ENCODE data around the gene FAM9A.

Gene FAM9A

GRCh38 chrX:8801041-8801599 lies at the start of gene FAM9A:
Gene FAM9A, minus strand, starts transcription at chrX:8801383. Its CDS starts 1,212 bp downstream, at chrX:8800171.
- DNase-seq (ENCODE audit: low spot score), result no peak

GRCh38 chrX:8850478-8850877 lies 49.3 kb upstream of the FAM9A start:
- DNase-seq (ENCODE audit: low spot score), result no peak

GRCh38 chrX:8849945-8850344 lies 48.8 kb upstream of the FAM9A start:
- no peak for DNase-seq (ENCODE audit: low spot score)

DNA sequence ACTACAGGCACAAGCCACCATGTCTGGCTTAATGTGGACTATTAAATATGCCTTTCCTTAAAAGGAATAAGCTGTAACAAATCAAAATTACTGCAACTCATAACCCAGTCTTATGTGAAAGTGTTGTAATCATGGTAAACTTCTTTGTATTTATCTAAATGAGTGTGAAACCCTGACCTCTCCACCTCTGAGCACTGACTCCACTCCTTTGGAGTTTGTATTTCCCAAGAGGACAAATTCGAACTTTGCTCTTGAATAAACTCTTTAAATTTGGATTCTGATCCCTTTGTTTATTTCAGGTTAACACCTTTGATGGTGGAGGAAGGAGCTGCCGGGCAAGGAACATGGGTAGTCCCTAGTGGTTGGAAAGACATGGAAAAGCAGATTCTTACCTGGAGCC lies 48.3 kb upstream of the FAM9A start:
- DNase-seq (ENCODE audit: low spot score), result no peak

- DNase-seq (ENCODE audit: low spot score), result no peak
These were observed 47.7 kb upstream of the FAM9A start for GRCh38 chrX:8848911-8849310.

DNA sequence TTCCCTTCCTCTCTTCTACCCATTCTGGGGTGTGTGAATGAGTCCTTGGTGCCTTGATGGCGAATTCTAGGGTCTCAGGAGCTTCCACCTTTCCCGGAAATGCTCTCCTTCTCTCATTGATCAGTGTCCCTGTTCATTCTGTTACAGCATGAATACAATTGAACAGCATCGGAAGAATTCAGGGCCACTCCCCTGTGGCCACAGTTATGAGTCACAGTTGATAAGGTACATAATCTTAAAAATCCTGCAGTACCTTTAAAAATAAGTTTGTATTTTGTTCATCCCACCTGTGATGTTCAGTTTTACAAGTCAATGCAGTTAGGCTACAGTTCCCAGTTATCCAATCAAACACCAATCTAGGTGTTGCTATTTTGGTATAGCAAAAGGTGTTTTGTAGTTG lies 47.3 kb upstream of the FAM9A start:
- DNase-seq (ENCODE audit: low spot score), result no peak

GRCh38 chrX:8847360-8847759 lies 46.2 kb upstream of the FAM9A start:
- no peak for DNase-seq (ENCODE audit: low spot score)

- no peak for DNase-seq (ENCODE audit: low spot score)
These were observed 45.1 kb upstream of the FAM9A start for GRCh38 chrX:8846266-8846665.

- DNase-seq (ENCODE audit: low spot score), result no peak
These were observed 44.3 kb upstream of the FAM9A start for GRCh38 chrX:8845469-8845868.

DNA sequence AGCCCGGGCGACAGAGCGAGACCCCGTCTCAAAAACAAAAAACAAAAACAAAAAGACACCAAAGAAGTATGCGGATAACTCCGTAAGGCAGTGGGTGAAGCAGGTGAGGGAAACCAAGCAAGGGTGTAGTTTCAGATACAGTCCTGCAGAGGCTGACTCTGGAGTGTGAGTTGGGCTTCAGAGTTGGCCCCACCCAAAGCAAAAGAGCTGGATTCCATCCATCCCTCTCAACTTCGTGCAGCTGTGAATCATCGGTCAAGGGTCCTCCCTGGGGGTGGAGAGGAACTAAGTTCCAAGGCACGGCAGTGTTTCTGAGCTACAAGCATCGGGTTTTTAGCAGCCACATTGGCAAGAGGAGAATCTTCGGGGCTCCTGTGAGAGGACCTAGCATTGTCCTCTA lies 43.9 kb upstream of the FAM9A start:
- DNase-seq (ENCODE audit: low spot score), result no peak

DNA sequence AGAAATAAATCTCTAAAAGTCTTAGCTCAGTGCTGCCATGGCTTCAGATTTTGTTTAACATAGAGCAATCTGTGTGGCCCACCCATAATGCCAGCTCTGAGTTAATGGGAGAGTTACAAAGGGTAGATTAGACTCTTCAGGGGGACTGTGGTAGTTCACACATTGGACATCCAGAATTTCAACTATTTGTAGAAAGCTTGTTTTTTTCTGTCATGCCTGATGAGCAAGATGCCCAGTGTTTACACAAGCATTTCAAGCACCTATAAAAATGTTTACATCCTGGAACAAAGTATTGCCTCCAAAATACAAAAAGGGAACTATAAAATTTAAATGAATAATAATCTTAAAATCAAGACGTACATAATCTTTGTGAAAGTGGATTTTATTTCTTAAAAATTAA lies 43.0 kb upstream of the FAM9A start:
- no peak for DNase-seq (ENCODE audit: low spot score)

GRCh38 chrX:8841911-8842310 lies 40.7 kb upstream of the FAM9A start:
- no peak for DNase-seq (ENCODE audit: low spot score)

- DNase-seq (ENCODE audit: low spot score), result no peak
These were observed 33.2 kb upstream of the FAM9A start for GRCh38 chrX:8834392-8834791.

GRCh38 chrX:8832582-8833378 lies 31.6 kb upstream of the FAM9A start:
- DNase-seq (ENCODE audit: low spot score), result no peak

- DNase-seq (ENCODE audit: low spot score), result no peak
These were observed 22.5 kb upstream of the FAM9A start for GRCh38 chrX:8823698-8824097.

DNA sequence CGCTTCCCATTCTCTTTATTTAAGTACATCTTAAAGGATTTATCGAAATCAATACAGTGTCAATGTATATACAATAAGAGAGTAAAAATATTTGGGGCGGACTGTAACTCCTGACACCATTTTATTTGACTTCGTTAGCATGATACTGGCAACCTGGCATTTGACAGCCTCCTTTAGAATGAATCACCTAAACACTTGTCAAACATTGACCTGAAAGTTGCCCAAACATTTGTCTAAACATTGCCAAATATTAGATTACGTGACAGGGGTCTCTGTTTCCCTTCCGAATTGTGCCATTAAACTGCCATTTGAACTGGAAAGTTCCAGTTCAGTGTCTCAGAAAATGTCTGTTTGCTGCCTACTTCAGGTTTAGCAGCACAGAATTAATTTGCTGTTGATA lies 20.8 kb upstream of the FAM9A start:
- no peak for DNase-seq (ENCODE audit: low spot score)

GRCh38 chrX:8820910-8821527 lies 19.8 kb upstream of the FAM9A start:
- no peak for DNase-seq (ENCODE audit: low spot score)

DNA sequence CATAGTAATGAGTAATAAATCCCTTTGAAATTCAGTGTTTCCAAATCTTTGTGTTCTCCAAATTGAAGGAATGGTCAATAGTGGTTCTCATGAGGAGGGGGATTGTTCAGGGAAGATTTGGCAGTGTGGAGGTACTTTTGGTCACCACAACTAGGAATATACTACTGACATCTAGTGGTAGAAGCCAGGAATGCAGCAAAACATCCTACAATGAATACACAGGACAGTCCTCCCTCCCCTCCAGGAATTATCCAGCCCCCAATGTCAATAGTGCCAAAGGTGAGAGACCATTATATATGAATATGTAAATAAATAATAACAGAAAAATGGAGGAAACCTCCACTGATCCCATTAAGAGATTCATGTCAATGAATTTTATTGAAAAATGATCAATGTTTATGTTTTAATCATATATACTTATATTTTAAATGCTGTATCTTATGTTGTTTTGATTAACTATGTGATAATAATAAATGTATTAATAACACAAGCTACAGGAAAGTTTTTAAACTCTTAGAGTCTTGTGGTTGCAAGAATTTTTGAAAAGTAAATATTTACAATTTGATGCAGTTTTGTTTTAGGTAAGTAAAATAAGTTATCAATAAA lies 14.4 kb upstream of the FAM9A start:
- peak; percentile 17 for DNase-seq (ENCODE audit: low spot score)

- no peak for DNase-seq (ENCODE audit: low spot score)
These were observed 11.9 kb upstream of the FAM9A start for GRCh38 chrX:8813036-8813435.

DNA sequence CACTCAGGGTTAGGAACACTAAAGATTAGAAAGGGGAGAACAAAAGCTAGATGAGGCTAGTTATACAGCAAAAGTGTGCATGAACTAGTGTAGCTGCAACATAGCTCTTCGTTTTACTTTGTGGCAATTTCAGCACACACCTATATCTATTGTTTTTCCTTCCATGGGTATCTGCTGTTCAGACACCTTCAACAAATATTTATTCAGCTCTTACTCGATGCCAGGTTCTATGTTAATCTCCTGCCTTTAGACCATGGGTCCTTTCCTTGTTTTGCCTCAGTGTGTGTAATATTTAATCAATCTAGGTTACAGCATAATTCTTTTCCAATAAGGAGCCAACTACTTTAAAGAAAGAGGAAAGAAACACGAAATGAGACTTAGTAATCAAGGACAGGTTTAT lies 10.4 kb upstream of the FAM9A start:
- no peak for DNase-seq (ENCODE audit: low spot score)

- no peak for DNase-seq (ENCODE audit: low spot score)
These were observed 7.5 kb upstream of the FAM9A start for GRCh38 chrX:8808661-8809060.

DNA sequence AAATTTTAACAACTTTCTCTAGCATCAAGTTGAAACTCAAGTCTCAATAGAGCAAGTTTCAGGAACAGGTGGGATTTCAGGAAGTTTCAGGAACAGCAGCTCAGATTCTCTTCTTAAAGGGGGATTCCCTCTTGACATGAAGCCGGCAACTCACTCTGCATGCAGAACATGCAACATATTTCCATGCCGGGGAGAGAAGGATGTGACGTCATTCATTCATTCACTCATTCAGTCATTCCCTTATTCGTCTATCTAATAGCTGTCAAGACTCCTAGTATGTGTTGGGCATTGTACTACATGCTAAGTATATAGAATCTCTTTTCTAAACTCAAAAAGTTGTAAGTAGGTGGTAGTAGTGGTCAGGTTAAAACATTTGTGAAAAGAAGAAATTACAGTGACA lies 4.8 kb upstream of the FAM9A start:
- no peak for DNase-seq (ENCODE audit: low spot score)

DNA sequence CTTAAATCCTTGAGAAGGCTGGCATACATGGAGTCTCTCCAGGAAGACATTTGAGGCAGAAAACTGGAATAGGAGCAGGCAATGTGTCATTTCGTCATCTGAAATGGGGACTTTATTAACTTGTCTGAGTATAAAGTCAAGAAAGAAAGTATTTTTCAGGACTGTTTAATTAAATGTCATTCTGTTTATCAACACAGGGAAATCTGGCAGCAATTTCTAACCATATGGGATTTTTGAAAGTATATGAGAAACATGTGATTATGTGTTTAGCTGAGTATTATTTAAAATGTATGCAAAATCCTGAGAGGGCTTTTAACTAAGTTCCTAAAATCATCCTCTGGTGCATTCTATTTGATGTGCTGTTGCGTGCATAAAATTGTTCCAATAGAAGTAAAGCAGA lies 3.9 kb upstream of the FAM9A start:
- DNase-seq (ENCODE audit: low spot score), result no peak
